Memory B cell (primary cell): ENCODE data around the gene CRAMP1.

ENCODE experiments used
- ATAC-seq: fragments of 150-1000 bp; cut with Tn5 transposase; 2 replicates; pipeline ENCODE4 v1.10.0; 2021; ENCODE audit warnings: low read depth, mild to moderate bottlenecking, moderate library complexity
- DNase-seq, 2 donors: peaks; one replicate each; pipeline ENCODE4 v3.0.0; 2022; ENCODE audit warnings: low spot score in 2 of 2
- H3K27ac Mint-ChIP-seq: one replicate; pipeline ENCODE4 v1.8.0; 2022; ENCODE audit warnings: mild to moderate bottlenecking, moderate library complexity, mixed read lengths
- H3K27me3 Mint-ChIP-seq: one replicate; pipeline ENCODE4 v1.8.0; 2022; ENCODE audit warnings: mixed read lengths
- H3K36me3 Mint-ChIP-seq: one replicate; pipeline ENCODE4 v1.8.0; 2022; ENCODE audit warnings: mild to moderate bottlenecking, mixed read lengths
- H3K4me1 Mint-ChIP-seq: one replicate; pipeline ENCODE4 v1.8.0; 2022; ENCODE audit warnings: mixed read lengths
- H3K4me3 Mint-ChIP-seq: one replicate; pipeline ENCODE4 v1.8.0; 2022; ENCODE audit warnings: mild to moderate bottlenecking, moderate library complexity, mixed read lengths
- H3K9me3 Mint-ChIP-seq: one replicate; pipeline ENCODE4 v1.8.0; 2022; ENCODE audit warnings: mixed read lengths

The CRAMP1 gene, protein sequence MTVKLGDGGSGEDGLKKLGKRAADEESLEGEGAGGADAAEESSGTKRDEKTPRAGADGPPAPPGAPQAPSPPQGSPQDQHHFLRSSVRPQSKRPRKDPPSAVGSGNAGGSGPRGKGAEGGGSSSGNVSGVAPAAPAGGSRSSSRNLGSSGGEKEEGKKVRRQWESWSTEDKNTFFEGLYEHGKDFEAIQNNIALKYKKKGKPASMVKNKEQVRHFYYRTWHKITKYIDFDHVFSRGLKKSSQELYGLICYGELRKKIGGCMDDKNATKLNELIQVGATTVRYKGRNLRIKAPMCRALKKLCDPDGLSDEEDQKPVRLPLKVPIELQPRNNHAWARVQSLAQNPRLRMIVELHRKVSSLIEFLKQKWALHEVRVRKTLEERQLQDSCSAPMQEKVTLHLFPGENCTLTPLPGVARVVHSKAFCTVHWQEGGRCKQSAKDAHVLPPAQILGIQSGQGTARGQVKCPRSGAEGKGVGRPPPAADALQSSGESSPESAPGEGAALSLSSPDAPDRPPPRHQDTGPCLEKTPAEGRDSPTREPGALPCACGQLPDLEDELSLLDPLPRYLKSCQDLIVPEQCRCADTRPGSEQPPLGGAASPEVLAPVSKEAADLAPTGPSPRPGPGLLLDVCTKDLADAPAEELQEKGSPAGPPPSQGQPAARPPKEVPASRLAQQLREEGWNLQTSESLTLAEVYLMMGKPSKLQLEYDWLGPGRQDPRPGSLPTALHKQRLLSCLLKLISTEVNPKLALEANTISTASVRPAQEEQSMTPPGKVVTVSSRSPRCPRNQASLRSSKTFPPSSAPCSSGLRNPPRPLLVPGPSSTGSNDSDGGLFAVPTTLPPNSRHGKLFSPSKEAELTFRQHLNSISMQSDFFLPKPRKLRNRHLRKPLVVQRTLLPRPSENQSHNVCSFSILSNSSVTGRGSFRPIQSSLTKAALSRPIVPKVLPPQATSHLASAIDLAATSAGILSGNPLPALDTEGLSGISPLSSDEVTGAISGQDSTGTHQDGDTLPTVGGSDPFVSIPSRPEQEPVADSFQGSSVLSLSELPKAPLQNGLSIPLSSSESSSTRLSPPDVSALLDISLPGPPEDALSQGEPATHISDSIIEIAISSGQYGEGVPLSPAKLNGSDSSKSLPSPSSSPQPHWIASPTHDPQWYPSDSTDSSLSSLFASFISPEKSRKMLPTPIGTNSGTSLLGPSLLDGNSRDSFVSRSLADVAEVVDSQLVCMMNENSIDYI (N-terminal part only)

DNA sequence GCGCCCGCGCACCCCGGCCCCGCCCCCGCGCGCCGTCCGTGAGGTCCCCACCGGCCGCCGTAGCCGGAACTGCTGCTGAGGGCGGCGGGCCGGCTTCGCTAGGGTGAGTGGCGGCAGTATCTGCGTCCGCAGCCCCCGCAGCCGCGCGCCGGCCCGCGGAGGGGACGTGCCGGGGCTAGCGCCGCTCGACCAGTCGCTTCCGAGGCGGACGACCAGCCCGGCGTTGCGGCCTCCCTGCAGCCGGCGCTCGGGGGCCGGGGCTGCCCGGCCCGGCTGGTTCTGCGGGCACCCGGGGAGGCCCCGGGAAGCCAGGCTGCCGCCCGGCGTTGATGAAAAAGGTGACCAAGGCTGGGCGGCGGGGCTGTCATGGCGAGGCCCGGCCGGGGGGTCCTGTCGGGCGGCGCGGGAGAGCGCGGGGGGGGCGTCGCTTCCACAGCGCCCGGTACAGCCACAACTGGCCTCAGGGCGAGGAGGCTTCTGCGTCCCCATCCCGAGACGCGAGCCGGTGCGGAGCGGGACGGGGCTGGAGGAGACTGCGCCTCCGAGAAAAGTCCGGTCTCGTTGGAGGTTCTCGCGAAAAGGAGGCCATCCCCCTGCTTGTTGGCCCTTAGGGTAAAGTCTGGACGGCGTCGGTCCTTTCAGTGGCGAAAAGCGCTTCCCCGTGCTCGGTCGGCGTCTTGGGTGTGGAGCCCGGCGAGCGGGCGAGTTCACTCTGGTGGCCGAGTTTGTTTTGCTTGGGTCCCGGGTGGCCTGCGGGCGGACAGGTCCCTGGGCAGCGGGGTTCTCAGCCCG is at the start of gene CRAMP1:
Gene CRAMP1, plus strand, starts transcription at position 41 of the 792 bp plus-strand sequence. CDS start 2,280 bp downstream, outside the sequence.
- Mint-ChIP-seq H3K27ac (peak within 1 kb of the TSS; percentile 89), H3K4me3 (peak within 1 kb of the TSS; percentile 79), H3K27me3 (peaks cover 3% of the 10 kb centered on the region), H3K4me1 (peaks cover 16% of the 10 kb centered on the region), H3K36me3 (peaks cover 13% of the 10 kb centered on the region), H3K9me3 (no peaks in the 10 kb centered on the region)
- DNase-seq = peak; percentile 34 to 35
- no peak for ATAC-seq

DNA sequence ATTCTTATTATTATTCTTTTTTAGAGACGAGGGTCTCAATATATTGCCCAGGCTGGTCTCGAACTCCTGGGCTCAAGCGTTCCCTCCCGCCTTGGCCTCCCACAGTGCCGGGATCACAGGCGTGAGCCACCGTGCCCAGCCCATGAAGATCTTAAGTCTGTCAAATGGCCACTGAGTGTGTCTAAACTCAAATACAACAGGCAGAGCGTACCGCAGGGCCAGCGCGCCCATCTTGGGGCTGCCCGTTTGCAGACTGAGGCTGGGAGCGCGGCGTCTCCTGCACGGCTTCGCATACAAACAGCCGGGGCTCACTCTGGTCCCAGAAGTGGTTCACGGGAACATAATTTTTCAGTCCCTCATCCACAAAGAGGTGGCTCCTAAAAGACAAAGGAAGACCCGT is 48.4 kb upstream of the CRAMP1 start:
- ATAC-seq = no peak
- peaks cover 2% of the 10 kb centered on the region for H3K36me3 Mint-ChIP-seq

DNA sequence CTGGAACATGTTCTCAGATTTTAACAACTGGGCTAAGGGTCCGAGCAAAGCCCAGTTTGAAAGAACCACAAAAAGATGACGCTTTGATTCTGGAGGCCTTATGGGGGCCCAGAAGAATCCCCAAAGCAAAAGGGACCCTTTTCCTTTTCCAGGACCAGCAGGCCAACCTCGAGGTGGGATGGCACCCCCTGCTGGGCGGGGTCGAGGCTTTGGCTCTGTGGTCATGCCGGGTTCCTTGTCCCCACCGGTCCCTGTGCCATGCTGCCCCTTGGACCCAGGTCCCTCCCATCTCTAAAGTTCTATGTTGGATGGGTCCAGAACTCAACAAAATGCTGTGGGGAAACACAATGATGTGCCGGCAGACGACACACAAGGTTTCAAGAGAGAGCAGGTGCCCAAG is 47.8 kb upstream of the CRAMP1 start:
- no peak for ATAC-seq
- Mint-ChIP-seq H3K4me1 (peaks cover 5% of the 10 kb centered on the region), H3K4me3 (no peak overlapping the region), H3K36me3 (peaks cover 2% of the 10 kb centered on the region), H3K27ac (no peak overlapping the region), H3K9me3 (no peaks in the 10 kb centered on the region), H3K27me3 (no peaks in the 10 kb centered on the region)
- peak in 1 of 2 donors; percentile 19 for DNase-seq

More for the DNA sequence above, 48.4 kb upstream of the CRAMP1 start:
- Mint-ChIP-seq H3K9me3 (no peaks in the 10 kb centered on the region), H3K4me1 (peaks cover 5% of the 10 kb centered on the region), H3K4me3 (no peak overlapping the region), H3K27ac (no peak overlapping the region), H3K27me3 (no peaks in the 10 kb centered on the region)
- DNase-seq = no peak

DNA sequence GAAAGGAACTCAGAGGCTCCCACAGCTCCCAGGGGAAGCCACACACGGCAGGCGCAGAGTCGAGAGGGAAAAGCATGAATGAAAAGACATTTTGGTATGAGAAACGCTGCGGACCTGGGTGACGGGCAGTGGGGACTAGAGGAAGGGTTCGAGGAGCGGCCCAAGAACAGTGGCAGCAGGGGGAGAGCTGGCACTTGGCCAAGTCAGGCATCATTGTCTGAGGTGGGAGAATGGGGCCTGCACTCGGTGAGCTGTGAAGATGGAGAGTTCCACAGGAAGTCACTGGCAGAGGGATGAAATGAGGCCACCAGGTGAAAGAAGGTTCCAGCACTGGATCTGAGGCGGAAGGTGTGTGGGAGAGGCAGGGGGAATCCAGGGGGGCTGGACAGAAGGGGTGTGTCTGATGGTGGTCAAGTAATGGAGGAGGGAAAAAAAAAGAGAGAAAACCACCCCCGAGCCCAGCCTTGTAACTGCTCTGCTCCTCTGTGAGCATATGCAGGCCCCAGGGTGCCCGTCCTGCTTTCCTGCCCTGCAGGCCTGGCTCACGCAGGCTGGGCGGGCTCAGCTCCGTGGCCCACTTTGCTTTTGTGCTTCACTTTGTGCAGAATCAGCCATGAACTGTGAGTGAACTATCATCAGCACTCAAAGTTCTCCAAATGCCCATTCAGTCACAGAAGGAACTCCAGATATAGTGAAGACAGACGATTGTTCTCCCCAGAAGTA is 46.9 kb upstream of the CRAMP1 start:
- no peaks in the 10 kb centered on the region for H3K4me1 Mint-ChIP-seq
- H3K27ac Mint-ChIP-seq = no peak overlapping the region
- DNase-seq = no peak
- H3K36me3 Mint-ChIP-seq = peaks cover 2% of the 10 kb centered on the region
- H3K27me3 Mint-ChIP-seq = no peaks in the 10 kb centered on the region
- H3K9me3 Mint-ChIP-seq = no peaks in the 10 kb centered on the region
- H3K4me3 Mint-ChIP-seq = no peak overlapping the region
- ATAC-seq = no peak

DNA sequence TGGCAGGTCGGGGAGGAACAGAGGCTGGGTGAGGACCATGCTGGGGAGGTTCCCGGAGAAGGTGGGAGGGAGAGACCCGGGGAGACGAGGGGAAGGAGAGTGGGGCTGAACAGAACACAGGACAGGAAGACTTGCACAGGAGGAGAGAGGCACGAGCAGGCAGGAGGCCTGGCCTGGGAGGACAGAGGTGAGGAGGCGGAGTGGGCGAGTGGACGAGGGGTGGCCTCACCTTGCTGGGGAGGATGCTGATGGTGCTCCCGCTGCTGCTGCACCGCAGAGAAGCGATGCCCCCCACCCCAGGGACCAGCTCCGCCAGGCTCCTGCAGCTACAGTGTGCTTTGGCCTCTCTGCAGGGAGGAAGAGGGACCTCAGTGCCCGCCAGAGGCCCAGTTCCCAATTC is 44.2 kb upstream of the CRAMP1 start:
- no peaks in the 10 kb centered on the region for H3K36me3 Mint-ChIP-seq
- ATAC-seq (no peak), DNase-seq (no peak)
- H3K4me1 Mint-ChIP-seq = no peaks in the 10 kb centered on the region
- no peaks in the 10 kb centered on the region for H3K9me3 Mint-ChIP-seq
- no peaks in the 10 kb centered on the region for H3K27me3 Mint-ChIP-seq
- no peak overlapping the region for H3K27ac Mint-ChIP-seq
- H3K4me3 Mint-ChIP-seq = no peak overlapping the region

DNA sequence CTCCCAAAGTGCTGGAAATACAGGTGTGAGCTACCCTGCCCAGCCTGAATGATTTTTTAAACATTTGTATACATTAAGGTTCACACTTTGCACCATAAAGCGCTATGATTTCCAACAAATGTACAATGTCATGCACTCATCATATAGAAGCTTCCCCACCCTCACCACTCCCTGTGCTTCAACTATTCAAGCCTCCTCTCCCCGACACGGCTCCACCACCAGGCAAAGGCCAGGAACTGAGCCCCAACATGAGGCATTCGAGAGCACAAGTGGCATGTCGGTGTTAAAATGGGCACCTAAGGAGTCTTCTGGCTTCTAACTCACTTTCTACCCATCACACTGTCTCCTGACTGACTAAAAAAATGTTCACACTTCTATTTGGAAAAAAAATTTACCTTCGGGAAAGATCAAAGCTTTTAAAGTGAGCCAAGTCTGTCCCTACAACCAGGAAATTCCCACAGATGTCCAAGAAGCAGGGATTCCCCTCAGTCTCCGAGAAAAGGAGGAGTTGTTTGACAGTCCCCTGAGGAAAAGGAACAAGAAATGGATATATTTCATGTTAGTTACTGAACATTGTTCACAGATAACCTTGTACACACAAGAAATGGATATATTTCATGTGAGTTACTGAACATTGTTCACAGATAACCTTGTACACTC is 41.0 kb upstream of the CRAMP1 start:
- H3K4me3 Mint-ChIP-seq = no peak overlapping the region
- no peak overlapping the region for H3K27ac Mint-ChIP-seq
- ATAC-seq = no peak
- H3K9me3 Mint-ChIP-seq = peaks cover 2% of the 10 kb centered on the region
- no peaks in the 10 kb centered on the region for H3K4me1 Mint-ChIP-seq
- no peaks in the 10 kb centered on the region for H3K27me3 Mint-ChIP-seq
- DNase-seq = no peak
- peaks cover 3% of the 10 kb centered on the region for H3K36me3 Mint-ChIP-seq

DNA sequence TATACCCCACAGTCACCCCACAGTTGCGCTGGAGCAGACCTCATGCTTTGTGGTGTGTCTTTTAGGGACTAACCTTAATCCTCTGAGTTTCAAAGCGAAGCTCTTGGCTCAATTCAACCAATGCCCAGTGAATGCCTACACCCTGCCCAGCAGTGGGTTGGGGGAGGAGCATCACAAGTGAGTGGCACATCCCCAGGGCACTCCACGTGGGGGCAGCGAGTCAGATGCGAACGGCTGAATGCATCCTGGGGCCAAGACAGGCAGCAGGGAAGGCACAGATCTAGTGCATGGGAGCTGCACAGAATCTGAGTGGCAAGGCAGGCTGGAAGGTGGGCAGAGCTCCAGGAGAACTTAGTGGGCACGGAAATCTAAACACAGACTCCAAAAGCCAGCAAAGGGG is 39.5 kb upstream of the CRAMP1 start:
- ATAC-seq = no peak
- H3K27ac Mint-ChIP-seq = no peak overlapping the region
- H3K4me3 Mint-ChIP-seq = no peak overlapping the region
- no peaks in the 10 kb centered on the region for H3K4me1 Mint-ChIP-seq
- H3K36me3 Mint-ChIP-seq = peaks cover 3% of the 10 kb centered on the region
- DNase-seq = no peak
- no peaks in the 10 kb centered on the region for H3K27me3 Mint-ChIP-seq
- H3K9me3 Mint-ChIP-seq = peaks cover 2% of the 10 kb centered on the region

DNA sequence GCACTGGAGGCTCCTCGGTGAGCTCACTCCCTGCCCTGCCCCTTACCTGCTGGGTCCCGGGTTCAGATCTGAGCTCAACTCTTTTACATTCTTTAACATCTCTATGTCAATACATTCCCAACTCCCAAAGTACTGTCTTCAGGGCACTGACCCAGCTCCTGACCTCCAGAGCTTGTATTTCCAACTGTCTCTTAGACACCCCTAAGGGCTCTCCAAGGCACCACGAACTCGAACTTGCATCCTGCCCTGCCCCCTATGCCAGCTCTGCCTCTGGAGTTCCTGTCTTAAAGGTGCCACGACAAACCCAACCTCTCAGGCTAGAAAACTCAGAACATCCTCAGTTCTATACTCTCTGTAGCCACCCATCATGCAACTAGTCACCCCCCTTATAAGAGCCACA is 38.9 kb upstream of the CRAMP1 start:
- H3K27me3 Mint-ChIP-seq = no peaks in the 10 kb centered on the region
- H3K4me1 Mint-ChIP-seq = no peaks in the 10 kb centered on the region
- H3K27ac Mint-ChIP-seq = no peak overlapping the region
- DNase-seq (no peak), ATAC-seq (no peak)
- H3K36me3 Mint-ChIP-seq = peaks cover 3% of the 10 kb centered on the region
- H3K9me3 Mint-ChIP-seq = peaks cover 2% of the 10 kb centered on the region
- H3K4me3 Mint-ChIP-seq = no peak overlapping the region

DNA sequence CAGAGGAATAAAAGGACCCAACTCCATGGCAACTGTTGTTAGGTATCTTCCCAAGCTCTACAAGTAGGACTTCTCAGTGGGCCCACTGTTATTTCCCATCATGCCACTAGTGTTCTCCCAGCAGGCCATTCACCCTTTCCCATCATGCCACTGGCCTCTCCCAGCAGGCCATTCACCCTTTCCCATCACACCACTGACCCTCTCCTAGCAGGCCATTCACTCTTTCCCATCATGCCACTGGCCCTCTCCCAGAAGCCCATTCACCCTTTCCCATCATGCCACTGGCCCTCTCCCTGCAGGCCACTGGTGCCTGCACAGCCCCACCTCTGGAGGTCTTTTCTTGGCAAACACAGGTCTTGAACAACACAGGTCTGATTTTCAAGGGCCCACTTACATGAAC is 36.6 kb upstream of the CRAMP1 start:
- no peak overlapping the region for H3K27ac Mint-ChIP-seq
- no peak overlapping the region for H3K4me3 Mint-ChIP-seq
- H3K27me3 Mint-ChIP-seq = no peaks in the 10 kb centered on the region
- ATAC-seq (no peak), DNase-seq (no peak)
- peaks cover 3% of the 10 kb centered on the region for H3K36me3 Mint-ChIP-seq
- H3K4me1 Mint-ChIP-seq = no peaks in the 10 kb centered on the region
- H3K9me3 Mint-ChIP-seq = peaks cover 2% of the 10 kb centered on the region

DNA sequence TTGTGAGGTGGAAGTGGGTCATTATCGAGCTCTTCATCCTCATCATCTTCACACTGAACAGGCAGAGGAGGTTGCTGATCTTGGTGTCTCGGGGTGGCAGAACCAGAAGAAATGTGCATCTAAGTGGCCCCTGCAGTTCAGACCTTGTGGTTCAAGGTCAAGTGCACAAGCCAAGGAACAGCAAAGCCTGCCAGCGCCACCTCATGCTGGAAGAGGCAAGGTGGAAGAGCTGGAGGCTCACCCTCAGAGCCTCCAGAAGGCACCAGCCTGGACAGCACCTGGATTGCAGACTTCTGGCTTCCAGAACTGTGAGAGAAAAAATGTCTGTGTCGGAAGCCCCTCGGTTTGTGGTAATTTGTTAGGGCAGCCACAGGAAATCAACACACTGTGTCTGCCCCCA is 32.9 kb upstream of the CRAMP1 start:
- H3K4me1 Mint-ChIP-seq = peaks cover 2% of the 10 kb centered on the region
- no peak for ATAC-seq
- peaks cover 7% of the 10 kb centered on the region for H3K9me3 Mint-ChIP-seq
- no peaks in the 10 kb centered on the region for H3K27me3 Mint-ChIP-seq
- no peak overlapping the region for H3K27ac Mint-ChIP-seq
- no peak overlapping the region for H3K4me3 Mint-ChIP-seq
- peaks cover 10% of the 10 kb centered on the region for H3K36me3 Mint-ChIP-seq
- DNase-seq = no peak

DNA sequence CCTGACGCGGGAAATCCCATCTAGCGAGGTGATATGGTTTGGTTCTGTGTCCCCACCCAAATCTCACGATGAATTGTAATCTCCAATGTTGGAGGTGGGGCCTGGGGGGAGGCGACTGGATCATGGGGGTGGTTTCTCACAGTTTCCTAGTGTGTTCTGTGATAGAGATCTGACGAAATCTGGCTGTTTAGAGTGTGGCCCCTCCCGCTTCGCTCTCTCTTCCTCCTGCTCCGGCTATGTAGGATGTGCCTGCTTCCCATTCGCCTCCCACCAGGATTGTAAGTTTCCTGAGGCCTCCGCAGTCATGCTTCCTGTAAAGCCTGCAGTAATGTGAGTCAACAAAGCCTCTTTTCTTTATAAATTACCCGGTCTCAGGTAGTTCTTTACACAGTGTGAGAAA is 31.9 kb upstream of the CRAMP1 start:
- Mint-ChIP-seq H3K36me3 (peaks cover 10% of the 10 kb centered on the region), H3K27me3 (no peaks in the 10 kb centered on the region), H3K4me3 (no peak overlapping the region), H3K27ac (no peak overlapping the region), H3K9me3 (peaks cover 7% of the 10 kb centered on the region), H3K4me1 (peaks cover 2% of the 10 kb centered on the region)
- ATAC-seq = no peak
- no peak for DNase-seq

DNA sequence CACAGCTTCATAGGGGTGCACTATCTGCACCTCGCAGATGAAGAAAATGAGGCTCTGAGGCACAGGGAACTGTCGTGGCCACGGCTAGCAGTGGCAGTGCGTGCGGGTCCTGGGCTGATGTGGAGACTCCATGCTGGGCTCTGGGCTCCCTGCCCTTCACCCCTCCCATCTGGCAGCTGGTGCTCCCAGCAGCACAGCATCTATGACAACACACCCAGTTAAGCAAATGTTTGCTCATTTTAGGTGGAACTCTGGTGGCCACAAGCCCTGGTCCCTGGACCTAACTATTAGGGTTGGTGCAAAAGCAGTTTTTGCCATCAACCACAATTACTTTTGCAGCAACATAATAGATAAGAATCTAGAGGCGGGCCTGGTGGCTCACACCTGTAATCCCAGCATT is 31.2 kb upstream of the CRAMP1 start:
- no peaks in the 10 kb centered on the region for H3K27me3 Mint-ChIP-seq
- H3K36me3 Mint-ChIP-seq = peaks cover 8% of the 10 kb centered on the region
- no peak overlapping the region for H3K27ac Mint-ChIP-seq
- H3K9me3 Mint-ChIP-seq = peaks cover 5% of the 10 kb centered on the region
- no peak overlapping the region for H3K4me3 Mint-ChIP-seq
- peaks cover 2% of the 10 kb centered on the region for H3K4me1 Mint-ChIP-seq
- no peak for DNase-seq
- ATAC-seq = no peak
